ENCODE measurements around the gene LCLAT1. TPM values are rescaled to one million over a fixed set of nuclear protein-coding genes. Genes with fewer than 3 reads are reported as not detected.

The LCLAT1 gene
- total RNA-seq, 1 donor from 2014 or later, result 21.6 TPM

- no peaks in the 10 kb centered on the region for H3K79me2 ChIP-seq (ENCODE audit: low read depth)
- H3K9ac ChIP-seq, result no peak overlapping the region
- H3K27ac Mint-ChIP-seq, result no peak overlapping the region
- no peak for DNase-seq (ENCODE audit: low spot score)
- no peaks in the 10 kb centered on the region for H4K20me1 ChIP-seq (ENCODE audit: low read depth)
- H3K4me1 ChIP-seq, result no peaks in the 10 kb centered on the region
- no peaks in the 10 kb centered on the region for H3K36me3 ChIP-seq
- H3K4me1 Mint-ChIP-seq, result peaks cover 3% of the 10 kb centered on the region
- no peak overlapping the region for H3K4me3 Mint-ChIP-seq
- no peak overlapping the region for H2AFZ ChIP-seq (replicated peaks)
- no peak overlapping the region for H3K4me2 ChIP-seq
- no peak overlapping the region for H3K27ac ChIP-seq
- H3K4me3 ChIP-seq, result no peak overlapping the region
- H3K36me3 Mint-ChIP-seq, result peaks cover 3% of the 10 kb centered on the region
- H3K9me3 Mint-ChIP-seq, result no peaks in the 10 kb centered on the region
- TF ChIP-seq EZH2 (IDR thresholded peaks at IDR 0.05) (no peak), CTCF (IDR thresholded peaks at IDR 0.05) (no peak), EZH2phosphoT487 (IDR thresholded peaks at IDR 0.05) (no peak)
- no peaks in the 10 kb centered on the region for H3K9me3 ChIP-seq (ENCODE audit: low read depth)
- H3K27me3 ChIP-seq, result no peaks in the 10 kb centered on the region
- peaks cover 2% of the 10 kb centered on the region for H3K27me3 Mint-ChIP-seq (ENCODE audit: insufficient read depth, low read depth)
- no peaks in the 10 kb centered on the region for H3F3A ChIP-seq (ENCODE audit: low read depth)
Observed at GRCh38 chr2:30584116-30584515, 137.1 kb downstream of the LCLAT1 start.

- H3K27ac Mint-ChIP-seq, result no peak overlapping the region
Observed at GRCh38 chr2:30588994-30589393, 141.9 kb downstream of the LCLAT1 start.

GRCh38 chr2:30590407-30590806, 143.4 kb downstream of the LCLAT1 start:
- H3K27me3 ChIP-seq, result no peaks in the 10 kb centered on the region
- Mint-ChIP-seq H3K27me3 (ENCODE audit: insufficient read depth, low read depth) (no peaks in the 10 kb centered on the region), H3K4me3 (no peak overlapping the region), H3K27ac (no peak overlapping the region), H3K4me1 (no peaks in the 10 kb centered on the region), H3K9me3 (no peaks in the 10 kb centered on the region), H3K36me3 (peaks cover 3% of the 10 kb centered on the region)
- H3K4me1 ChIP-seq, result no peaks in the 10 kb centered on the region
- no peak overlapping the region for H3K27ac ChIP-seq
- H3K79me2 ChIP-seq (ENCODE audit: low read depth), result no peaks in the 10 kb centered on the region
- peaks cover 4% of the 10 kb centered on the region for H3K9me3 ChIP-seq (ENCODE audit: low read depth)
- no peak overlapping the region for H3K9ac ChIP-seq
- TF ChIP-seq EZH2phosphoT487 (IDR thresholded peaks at IDR 0.05) (no peak), EZH2 (IDR thresholded peaks at IDR 0.05) (no peak), CTCF (IDR thresholded peaks at IDR 0.05) (no peak)
- H3K4me2 ChIP-seq, result no peak overlapping the region
- H3K4me3 ChIP-seq, result no peak overlapping the region
- H3F3A ChIP-seq (ENCODE audit: low read depth), result no peaks in the 10 kb centered on the region
- H4K20me1 ChIP-seq (ENCODE audit: low read depth), result no peaks in the 10 kb centered on the region
- peaks cover 5% of the 10 kb centered on the region for H3K36me3 ChIP-seq
- no peak for DNase-seq (ENCODE audit: low spot score)
- no peak overlapping the region for H2AFZ ChIP-seq (replicated peaks)

More at GRCh38 chr2:30588994-30589393, 141.9 kb downstream of the LCLAT1 start:
- Histone ChIP-seq H3K79me2 (ENCODE audit: low read depth) (no peaks in the 10 kb centered on the region), H2AFZ (replicated peaks) (no peak overlapping the region), H3K9ac (no peak overlapping the region), H3K27me3 (no peaks in the 10 kb centered on the region), H3F3A (ENCODE audit: low read depth) (no peaks in the 10 kb centered on the region), H3K4me3 (no peak overlapping the region), H3K4me1 (no peaks in the 10 kb centered on the region), H4K20me1 (ENCODE audit: low read depth) (no peaks in the 10 kb centered on the region), H3K27ac (no peak overlapping the region), H3K9me3 (ENCODE audit: low read depth) (peaks cover 4% of the 10 kb centered on the region), H3K36me3 (peaks cover 5% of the 10 kb centered on the region), H3K4me2 (no peak overlapping the region)
- Mint-ChIP-seq H3K4me1 (no peaks in the 10 kb centered on the region), H3K9me3 (no peaks in the 10 kb centered on the region), H3K27me3 (ENCODE audit: insufficient read depth, low read depth) (no peaks in the 10 kb centered on the region), H3K36me3 (peaks cover 3% of the 10 kb centered on the region), H3K4me3 (no peak overlapping the region)
- DNase-seq (ENCODE audit: low spot score), result no peak
- TF ChIP-seq CTCF (IDR thresholded peaks at IDR 0.05), result no peak
